ENCODE measurements around the gene PUM2. TPM values are rescaled to one million over a fixed set of nuclear protein-coding genes. Genes with fewer than 3 reads are reported as not detected.
A peak's percentile ranks its signal among the peaks of the same experiment; 100 is the strongest.

The PUM2 gene
- total and polyA plus RNA-seq, 2 of the 13 experiments (the other 11 are each of a cell fraction or from before 2014, with no cell fraction given), result 69.6 to 69.8 TPM

DNA sequence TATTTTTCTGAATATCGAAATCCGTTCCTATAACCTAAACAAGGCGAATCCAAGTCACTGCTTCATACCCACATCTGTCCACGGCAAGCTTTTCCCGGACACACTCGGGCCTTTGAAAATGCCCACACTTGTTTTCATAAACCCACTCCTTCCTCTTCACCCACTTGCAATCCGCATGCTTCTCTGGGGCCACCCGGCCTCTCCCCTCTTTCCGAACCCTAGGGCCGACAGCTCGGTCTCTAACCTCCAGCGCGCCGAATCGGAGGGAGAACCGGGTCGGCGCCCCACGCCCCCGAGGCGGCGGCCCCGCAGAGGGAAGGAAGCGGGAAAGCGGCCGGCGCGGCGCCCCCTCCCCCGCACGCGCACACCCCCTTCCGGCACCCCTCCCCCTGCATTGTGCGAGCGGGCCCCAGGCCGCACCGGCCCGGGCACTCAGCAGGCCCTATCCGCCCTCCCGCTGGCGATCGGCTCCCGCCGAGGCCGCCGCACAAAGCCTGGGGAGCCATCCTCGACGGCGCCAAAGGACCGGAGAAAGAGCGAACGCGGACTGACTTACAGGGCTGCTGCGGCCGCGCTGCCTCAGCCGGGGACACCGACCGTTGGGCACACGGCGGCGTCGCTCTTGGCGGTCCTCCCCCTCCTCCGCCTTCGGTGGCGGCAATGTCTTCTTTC lies 467 bp downstream of the PUM2 start (continued):
- TF ChIP-seq ARID4A (CRISPR knock-in tag; IDR thresholded peaks at IDR 0.05; ENCODE audit: borderline replicate concordance) (peak; percentile 84), ZNF609 (CRISPR knock-in tag; IDR thresholded peaks at IDR 0.05; ENCODE audit: borderline replicate concordance) (peak; percentile 35; the same call in 1 of the 2 replicates), ZNF589 (CRISPR knock-in tag; conservative IDR thresholded peaks at IDR 0.05) (no peak), PCBP1 (IDR thresholded peaks at IDR 0.05; ENCODE audit: borderline replicate concordance, low read depth, low read length) (no peak), HDAC1 (CRISPR knock-in tag; IDR thresholded peaks at IDR 0.05) (peak; percentile 24; the same call in 1 of the 2 replicates), CENPX (CRISPR knock-in tag; IDR thresholded peaks at IDR 0.05) (no peak), POGZ (CRISPR knock-in tag; IDR thresholded peaks at IDR 0.05) (peak; percentile 8; the same call in 1 of the 2 replicates), KDM4B (CRISPR knock-in tag; IDR thresholded peaks at IDR 0.05) (no peak), ZNF326 (CRISPR knock-in tag; IDR thresholded peaks at IDR 0.05; ENCODE audit: borderline replicate concordance) (no peak), ZNF549 (CRISPR knock-in tag; IDR thresholded peaks at IDR 0.05) (no peak), CAMTA2 (CRISPR knock-in tag; IDR thresholded peaks at IDR 0.05; ENCODE audit: borderline replicate concordance) (no peak; the same call in 1 of the 2 replicates), ZNF615 (CRISPR knock-in tag; IDR thresholded peaks at IDR 0.05; ENCODE audit: borderline replicate concordance) (no peak), ZBTB39 (CRISPR knock-in tag; IDR thresholded peaks at IDR 0.05) (0 out of 2 replicates have a peak, but pooled peaks have one; percentile 26), MLX (CRISPR knock-in tag; IDR thresholded peaks at IDR 0.05) (no peak), PHB2 (IDR thresholded peaks at IDR 0.05; ENCODE audit: partially characterized antibody) (no peak), ZNF30 (CRISPR knock-in tag; IDR thresholded peaks at IDR 0.05) (no peak; the same call in 1 of the 2 replicates), ATF7-NPFF (CRISPR knock-in tag; IDR thresholded peaks at IDR 0.05; ENCODE audit: low read depth) (peak; percentile 20; the same call in 1 of the 2 replicates)
